ENCODE data around the gene EDNRA.

Gene EDNRA

DNA sequence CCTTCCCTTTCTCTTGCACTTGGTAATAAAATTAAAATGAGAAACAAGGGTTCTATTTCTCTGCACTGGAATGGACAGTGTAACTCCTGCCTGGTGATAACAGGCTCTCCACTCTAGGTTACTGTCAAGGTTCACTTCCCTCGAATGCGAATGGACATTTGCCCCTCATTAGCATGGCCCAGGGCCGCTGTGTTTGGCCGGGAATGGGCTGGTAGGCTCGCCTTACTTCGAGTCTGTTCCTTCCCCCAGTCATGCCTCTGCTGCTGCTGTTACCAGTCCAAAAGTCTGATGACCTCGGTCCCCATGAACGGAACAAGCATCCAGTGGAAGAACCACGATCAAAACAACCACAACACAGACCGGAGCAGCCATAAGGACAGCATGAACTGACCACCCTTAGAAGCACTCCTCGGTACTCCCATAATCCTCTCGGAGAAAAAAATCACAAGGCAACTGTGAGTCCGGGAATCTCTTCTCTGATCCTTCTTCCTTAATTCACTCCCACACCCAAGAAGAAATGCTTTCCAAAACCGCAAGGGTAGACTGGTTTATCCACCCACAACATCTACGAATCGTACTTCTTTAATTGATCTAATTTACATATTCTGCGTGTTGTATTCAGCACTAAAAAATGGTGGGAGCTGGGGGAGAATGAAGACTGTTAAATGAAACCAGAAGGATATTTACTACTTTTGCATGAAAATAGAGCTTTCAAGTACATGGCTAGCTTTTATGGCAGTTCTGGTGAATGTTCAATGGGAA lies 61.5 kb downstream of the EDNRA start:
- DNase-seq (ENCODE audit: low spot score): no peak

GRCh38 chr4:147543034-147543433 lies 62.1 kb downstream of the EDNRA start:
- no peak for DNase-seq (ENCODE audit: low spot score)

DNA sequence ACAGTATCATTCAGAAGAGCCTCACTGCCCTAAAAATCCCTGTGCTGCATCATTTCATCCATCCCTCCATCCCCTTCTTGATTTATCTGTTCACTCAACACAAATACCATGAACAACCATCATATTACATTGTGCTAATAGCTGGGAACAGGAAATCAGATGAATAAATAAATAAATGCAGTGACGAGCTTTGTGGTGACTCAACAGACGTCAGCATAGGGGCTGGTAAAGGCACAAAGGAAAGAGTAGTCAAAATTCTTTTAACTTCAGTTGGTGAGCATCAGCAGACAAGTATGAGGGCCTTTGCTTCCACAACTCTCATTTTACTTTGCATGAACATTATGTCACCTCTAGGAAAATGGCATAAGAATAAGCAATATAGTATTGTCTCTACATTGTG lies 65.5 kb downstream of the EDNRA start:
- no peak for DNase-seq (ENCODE audit: low spot score)

GRCh38 chr4:147547314-147548056 lies 66.6 kb downstream of the EDNRA start:
- no peak for DNase-seq (ENCODE audit: low spot score)

DNA sequence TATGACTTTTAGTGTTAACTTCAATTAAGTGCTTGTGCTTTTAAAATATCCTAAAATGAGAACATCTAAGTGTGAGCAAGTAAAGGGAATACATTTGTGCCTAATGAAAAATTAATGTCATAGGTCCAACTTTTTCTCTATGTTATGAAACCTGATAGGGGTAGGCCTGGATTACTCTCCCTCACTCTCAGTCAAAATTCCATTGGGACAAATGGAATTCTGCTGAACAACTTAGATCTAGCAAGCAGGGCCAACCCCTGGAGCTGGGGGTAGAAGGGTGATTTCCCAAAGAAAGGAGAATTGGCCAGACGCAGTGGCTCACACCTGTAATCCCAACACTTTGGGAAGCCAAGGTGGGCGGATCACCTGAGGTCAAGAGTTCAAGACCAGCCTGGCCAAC lies 67.4 kb downstream of the EDNRA start:
- DNase-seq (ENCODE audit: low spot score): no peak

- no peak for DNase-seq (ENCODE audit: low spot score)
These were observed 69.8 kb downstream of the EDNRA start for GRCh38 chr4:147550626-147551246.

DNA sequence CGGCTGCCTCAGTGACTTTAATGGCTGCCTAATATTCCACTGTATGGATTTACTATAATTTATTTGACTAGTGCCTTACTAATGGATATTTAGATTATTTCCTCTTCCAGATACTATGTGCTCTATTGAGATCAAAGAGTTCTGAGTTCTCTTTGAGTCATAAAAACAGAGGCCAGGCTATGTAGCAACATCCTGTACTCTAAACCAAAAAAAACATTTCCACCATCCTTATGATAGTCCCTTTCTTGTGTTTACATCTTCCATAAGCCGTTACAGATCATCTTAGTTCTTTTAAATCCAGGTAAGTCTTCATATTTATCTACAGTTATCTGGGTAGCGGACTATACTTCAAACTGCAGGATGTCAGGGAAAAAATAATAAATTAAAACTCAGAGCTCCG lies 79.7 kb downstream of the EDNRA start:
- no peak for DNase-seq (ENCODE audit: low spot score)

DNA sequence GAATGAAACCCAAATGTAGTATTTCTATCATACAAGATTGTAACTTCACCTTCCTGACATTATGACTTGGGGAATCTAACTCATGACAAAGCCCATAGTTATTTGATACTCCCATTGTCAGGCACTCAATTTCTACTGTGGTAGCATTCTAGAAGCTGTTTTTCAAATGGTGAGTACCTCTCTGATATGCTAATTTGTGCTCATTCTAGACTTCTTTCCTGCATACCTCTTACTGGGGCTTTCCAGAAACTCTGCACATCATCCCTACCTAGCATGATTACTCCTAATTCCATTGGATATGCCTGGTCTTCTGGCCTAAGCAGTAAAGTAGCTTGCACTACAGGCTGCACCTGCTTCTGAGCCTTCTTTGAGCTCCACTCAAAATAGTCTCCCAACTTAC lies 85.9 kb downstream of the EDNRA start:
- DNase-seq (ENCODE audit: low spot score): no peak

- DNase-seq (ENCODE audit: low spot score): no peak
These were observed 86.4 kb downstream of the EDNRA start for GRCh38 chr4:147567276-147567675.

DNA sequence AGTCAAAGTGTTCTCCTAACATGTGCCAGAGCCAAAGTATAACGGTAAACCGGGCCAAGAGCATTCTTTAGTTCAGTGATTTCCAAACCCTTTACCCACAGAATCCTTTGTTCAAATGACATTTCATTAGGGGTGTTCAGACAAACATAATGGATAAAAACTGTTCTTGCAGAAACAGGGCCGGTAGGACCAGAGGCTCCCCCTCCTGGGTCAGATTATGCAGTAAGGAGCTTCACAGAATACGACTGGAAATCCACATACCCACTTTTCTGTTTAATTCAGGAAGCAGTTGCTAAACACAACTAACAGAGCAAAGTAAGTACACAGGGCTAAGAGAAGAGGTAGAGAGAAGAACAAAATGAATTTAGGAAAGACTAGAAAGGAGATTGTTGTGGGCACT lies 89.7 kb downstream of the EDNRA start:
- no peak for DNase-seq (ENCODE audit: low spot score)

- DNase-seq (ENCODE audit: low spot score): no peak
These were observed 90.3 kb downstream of the EDNRA start for GRCh38 chr4:147571036-147571770.

GRCh38 chr4:147576084-147576483 lies 95.2 kb downstream of the EDNRA start:
- DNase-seq (ENCODE audit: low spot score): no peak

DNA sequence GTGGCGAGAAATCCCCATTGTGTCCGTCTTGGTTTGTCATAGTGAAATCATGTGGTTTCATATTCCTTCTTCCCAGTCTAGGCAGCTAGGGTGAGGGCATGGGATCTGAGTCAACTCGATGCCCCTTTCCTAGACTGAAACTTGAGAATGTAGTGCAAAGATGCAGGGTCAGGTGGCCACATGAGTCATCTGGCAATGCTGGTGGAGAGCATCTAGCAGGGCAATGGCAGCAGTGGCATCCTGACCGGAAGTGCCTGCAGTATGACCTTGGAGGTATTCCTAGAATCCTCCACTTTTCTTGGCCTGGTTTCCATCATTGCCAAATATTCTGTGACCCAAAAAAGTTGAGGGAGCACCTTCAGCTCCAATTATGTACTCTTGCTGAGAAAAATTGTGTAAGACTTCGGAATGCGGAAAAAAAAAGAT lies 97.2 kb downstream of the EDNRA start:
- no peak for DNase-seq (ENCODE audit: low spot score)

- no peak for DNase-seq (ENCODE audit: low spot score)
These were observed 97.7 kb downstream of the EDNRA start for GRCh38 chr4:147578593-147578992.

GRCh38 chr4:147580396-147580795 lies 99.5 kb downstream of the EDNRA start:
- DNase-seq (ENCODE audit: low spot score): no peak

GRCh38 chr4:147581606-147582350 lies 100.9 kb downstream of the EDNRA start:
- DNase-seq (ENCODE audit: low spot score): no peak

DNA sequence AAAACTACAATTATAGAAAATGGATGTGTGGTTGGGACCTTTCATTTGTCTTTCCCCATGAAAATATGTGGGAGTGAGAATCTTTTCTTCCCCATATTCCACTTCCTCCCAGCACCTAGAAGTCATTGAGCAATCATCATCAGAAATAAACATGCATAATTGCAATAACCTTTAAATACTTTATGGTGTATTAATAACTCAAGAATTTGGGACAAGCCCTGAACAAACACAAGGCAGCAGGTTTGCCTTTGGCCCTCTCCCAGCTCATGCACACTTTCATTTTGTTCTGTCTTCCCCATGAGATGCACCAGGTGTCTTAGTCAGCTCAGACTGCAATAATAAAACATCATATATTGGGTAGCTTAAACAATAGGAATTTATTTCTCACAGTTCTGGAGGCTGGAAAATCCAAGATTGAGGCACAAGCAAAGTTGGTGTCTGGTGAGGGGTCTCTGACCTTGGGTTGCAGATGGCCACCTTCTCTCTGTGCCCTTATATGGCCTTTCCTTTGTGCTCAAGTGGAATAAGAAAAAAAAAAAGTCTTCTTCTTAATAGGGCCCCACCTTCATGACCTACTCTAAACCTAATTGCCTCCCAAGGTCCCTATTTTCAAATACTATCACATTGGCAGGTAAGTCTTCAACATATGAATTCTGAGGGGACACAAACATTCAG lies 101.6 kb downstream of the EDNRA start:
- peak; percentile 26 for DNase-seq (ENCODE audit: low spot score)

- no peak for DNase-seq (ENCODE audit: low spot score)
These were observed 103.0 kb downstream of the EDNRA start for GRCh38 chr4:147583876-147584275.

DNA sequence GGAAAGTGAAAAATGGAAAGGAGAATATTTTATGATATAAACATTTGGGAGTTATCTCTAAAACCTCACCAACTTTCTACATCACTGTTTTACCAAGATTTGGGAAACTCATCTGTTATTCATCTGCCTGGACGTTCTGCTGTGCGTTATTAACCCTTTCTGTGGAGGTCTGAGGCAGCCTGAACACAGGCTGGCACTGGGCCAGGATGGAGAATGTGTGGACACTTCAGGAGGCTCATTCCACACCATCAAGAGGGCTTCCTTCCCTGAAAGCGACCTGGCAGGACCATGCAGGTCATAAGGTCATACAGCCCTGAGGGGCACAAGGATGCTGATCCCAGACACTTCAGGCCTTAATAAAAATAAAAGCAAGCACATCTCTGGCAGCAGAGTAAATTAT lies 105.1 kb downstream of the EDNRA start:
- DNase-seq (ENCODE audit: low spot score): no peak

DNA sequence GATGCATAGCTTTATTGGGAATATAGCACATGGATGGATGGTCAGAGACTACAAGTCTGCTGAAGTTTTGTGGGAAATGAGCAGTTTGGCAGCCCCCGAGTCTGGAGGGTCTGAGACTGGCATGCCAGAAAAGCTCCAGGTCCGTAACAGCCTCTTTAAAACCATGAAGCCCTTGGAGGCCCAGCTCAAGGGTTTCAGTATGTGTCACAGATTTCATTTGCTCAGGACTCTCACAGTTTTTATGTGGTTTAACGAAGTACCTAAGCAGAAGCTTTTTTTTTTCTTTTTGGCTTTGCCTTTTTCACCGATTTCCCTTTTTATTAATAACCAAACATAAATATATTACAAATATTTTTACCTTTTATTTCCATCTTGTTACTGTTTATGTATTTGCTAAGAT lies 105.7 kb downstream of the EDNRA start:
- no peak for DNase-seq (ENCODE audit: low spot score)

DNA sequence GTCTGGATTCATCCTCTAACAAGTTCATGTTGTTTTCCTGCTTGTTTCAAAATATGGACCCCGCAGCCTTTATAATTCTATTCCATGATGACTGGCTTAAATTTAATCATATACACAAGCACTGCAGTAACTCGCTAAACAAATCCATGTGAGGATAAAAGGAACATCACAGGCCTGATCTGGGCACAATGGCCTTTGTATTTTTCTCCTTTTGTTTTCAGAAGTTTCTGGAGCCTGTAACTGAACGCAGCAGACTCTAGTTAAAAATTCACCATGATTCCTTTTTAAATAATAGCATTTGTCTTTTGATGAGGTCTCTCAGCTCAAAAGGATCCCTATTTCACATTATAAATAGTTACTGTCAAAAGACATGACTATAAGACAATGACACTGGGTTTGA lies 106.1 kb downstream of the EDNRA start:
- DNase-seq (ENCODE audit: low spot score): no peak

Measured in LoVo (cell line).